ENCODE data around the gene TRIP4. TPM values are rescaled to one million over a fixed set of nuclear protein-coding genes. Genes with fewer than 3 reads are reported as not detected.
"Not testable (repeated sequence)": the region's sequence is repeated elsewhere in the genome, so short reads cannot be mapped to it uniquely, and the experiment has no call there.

TRIP4 gene
- polyA plus RNA-seq, 1 donor from 2014 or later, result 20.8 TPM

- H3K4me3 ChIP-seq (ENCODE audit: low read length), result peak overlapping the region; percentile 87
Measured at GRCh38 chr15:64356710-64357040, 31.0 kb upstream of the TRIP4 start.

GRCh38 chr15:64361259-64361658 lies 26.4 kb upstream of the TRIP4 start:
- H3K4me2 ChIP-seq (ENCODE audit: low read length), result no peak overlapping the region
- H3K27ac ChIP-seq (ENCODE audit: low read length), result no peak overlapping the region
- no peaks in the 10 kb centered on the region for H3K27me3 ChIP-seq (ENCODE audit: insufficient read depth, low read depth, low read length)
- TF ChIP-seq EP300 (conservative IDR thresholded peaks at IDR 0.05; ENCODE audit: poor library complexity, severe bottlenecking), result no peak
- no peak for TF ChIP-seq TAF1 (IDR thresholded peaks at IDR 0.05; ENCODE audit: low read depth)
- no peak for TF ChIP-seq REST (IDR thresholded peaks at IDR 0.05; ENCODE audit: borderline replicate concordance)
- no peak for TF ChIP-seq POLR2AphosphoS5 (IDR thresholded peaks at IDR 0.05)
- no peaks in the 10 kb centered on the region for H3K36me3 ChIP-seq (ENCODE audit: insufficient read depth, low read length)
- H3F3A ChIP-seq (ENCODE audit: insufficient read depth, low read length, poor library complexity, severe bottlenecking), result no peaks in the 10 kb centered on the region
- no peaks in the 10 kb centered on the region for H3K9me3 ChIP-seq (ENCODE audit: low read length)
- no peak overlapping the region for H2AFZ ChIP-seq (ENCODE audit: low read depth, low read length)
- no peak overlapping the region for H3K4me3 ChIP-seq (ENCODE audit: low read length)
- no peaks in the 10 kb centered on the region for H3K79me2 ChIP-seq (replicated peaks; ENCODE audit: insufficient read depth, low read length)
- no peaks in the 10 kb centered on the region for H4K20me1 ChIP-seq (ENCODE audit: insufficient read depth)
- no peaks in the 10 kb centered on the region for H3K9me2 ChIP-seq (ENCODE audit: insufficient read depth, low read length)
- no peak overlapping the region for H3K9ac ChIP-seq (ENCODE audit: low read length)

More at GRCh38 chr15:64356710-64357040, 31.0 kb upstream of the TRIP4 start:
- H3K9me2 ChIP-seq (ENCODE audit: insufficient read depth, low read length), result no peaks in the 10 kb centered on the region
- no peaks in the 10 kb centered on the region for H3F3A ChIP-seq (ENCODE audit: insufficient read depth, low read length, poor library complexity, severe bottlenecking)
- H3K36me3 ChIP-seq (ENCODE audit: insufficient read depth, low read length), result no peaks in the 10 kb centered on the region
- H3K9ac ChIP-seq (ENCODE audit: low read length), result peak overlapping the region; percentile 63
- H2AFZ ChIP-seq (ENCODE audit: low read depth, low read length), result peak overlapping the region; percentile 78
- no peaks in the 10 kb centered on the region for H4K20me1 ChIP-seq (ENCODE audit: insufficient read depth)
- H3K27me3 ChIP-seq (ENCODE audit: insufficient read depth, low read depth, low read length), result no peaks in the 10 kb centered on the region
- peak overlapping the region; percentile 49 for H3K4me2 ChIP-seq (ENCODE audit: low read length)
- no peak for TF ChIP-seq SMC3 (conservative IDR thresholded peaks at IDR 0.05; ENCODE audit: poor library complexity)
- H3K79me2 ChIP-seq (replicated peaks; ENCODE audit: insufficient read depth, low read length), result peaks cover 21% of the 10 kb centered on the region
- H3K27ac ChIP-seq (ENCODE audit: low read length), result peak overlapping the region; percentile 76
- H3K9me3 ChIP-seq (ENCODE audit: low read length), result no peaks in the 10 kb centered on the region

- Histone ChIP-seq H3K79me2 (replicated peaks; ENCODE audit: insufficient read depth, low read length) (no peaks in the 10 kb centered on the region), H2AFZ (ENCODE audit: low read depth, low read length) (no peak overlapping the region), H3K27me3 (ENCODE audit: insufficient read depth, low read depth, low read length) (no peaks in the 10 kb centered on the region), H3K4me2 (ENCODE audit: low read length) (no peak overlapping the region), H3K9me3 (ENCODE audit: low read length) (no peaks in the 10 kb centered on the region), H3K9me2 (ENCODE audit: insufficient read depth, low read length) (no peaks in the 10 kb centered on the region), H3K4me3 (ENCODE audit: low read length) (no peak overlapping the region), H4K20me1 (ENCODE audit: insufficient read depth) (no peaks in the 10 kb centered on the region), H3K36me3 (ENCODE audit: insufficient read depth, low read length) (no peaks in the 10 kb centered on the region), H3K9ac (ENCODE audit: low read length) (no peak overlapping the region), H3K27ac (ENCODE audit: low read length) (no peak overlapping the region), H3F3A (ENCODE audit: insufficient read depth, low read length, poor library complexity, severe bottlenecking) (no peaks in the 10 kb centered on the region)
- TF ChIP-seq SMC3 (conservative IDR thresholded peaks at IDR 0.05; ENCODE audit: poor library complexity), result no peak
- no peak for TF ChIP-seq CTCF (IDR thresholded peaks at IDR 0.05; ENCODE audit: poor library complexity, severe bottlenecking)
- no peak for TF ChIP-seq MXI1 (conservative IDR thresholded peaks at IDR 0.05; ENCODE audit: poor library complexity, severe bottlenecking)
- no peak for TF ChIP-seq EP300 (conservative IDR thresholded peaks at IDR 0.05; ENCODE audit: poor library complexity, severe bottlenecking)
- no peak for TF ChIP-seq EZH2 (IDR thresholded peaks at IDR 0.05; ENCODE audit: borderline replicate concordance, insufficient read depth, low read length, poor library complexity, severe bottlenecking)
- no peak for TF ChIP-seq RAD21 (conservative IDR thresholded peaks at IDR 0.05)
- no peak for TF ChIP-seq TAF1 (IDR thresholded peaks at IDR 0.05; ENCODE audit: low read depth)
- no peak for TF ChIP-seq POLR2AphosphoS5 (IDR thresholded peaks at IDR 0.05)
- TF ChIP-seq REST (IDR thresholded peaks at IDR 0.05; ENCODE audit: borderline replicate concordance), result no peak
Measured at GRCh38 chr15:64369078-64369607, 18.5 kb upstream of the TRIP4 start.

GRCh38 chr15:64371383-64371782 lies 16.3 kb upstream of the TRIP4 start:
- H3K9ac ChIP-seq (ENCODE audit: low read length); H3K9me3 ChIP-seq (ENCODE audit: low read length); H3K9me2 ChIP-seq (ENCODE audit: insufficient read depth, low read length); H3K27me3 ChIP-seq (ENCODE audit: insufficient read depth, low read depth, low read length); H4K20me1 ChIP-seq (ENCODE audit: insufficient read depth); H3K4me2 ChIP-seq (ENCODE audit: low read length); H3K4me3 ChIP-seq (ENCODE audit: low read length); H3F3A ChIP-seq (ENCODE audit: insufficient read depth, low read length, poor library complexity, severe bottlenecking); H3K79me2 ChIP-seq (replicated peaks; ENCODE audit: insufficient read depth, low read length); H3K27ac ChIP-seq (ENCODE audit: low read length); H2AFZ ChIP-seq (ENCODE audit: low read depth, low read length); H3K36me3 ChIP-seq (ENCODE audit: insufficient read depth, low read length): not testable (repeated sequence)
